Ovary (tissue), 9 donors: ENCODE data around the gene MAFG. TPM values are rescaled to one million over a fixed set of nuclear protein-coding genes. Genes with fewer than 3 reads are reported as not detected.

ENCODE experiments used
- DNase-seq, 5 donors: peaks; one replicate each; pipeline ENCODE4 v3.0.0-alpha.2; 2019 to 2020
- H3K27ac ChIP-seq, 2 donors: fragments of 200-600 bp; one replicate each; pipeline versions ENCODE4 v1.5.1 to v1.8.0; 2019 to 2022
- H3K27me3 ChIP-seq: fragments of 200-600 bp; one replicate; pipeline ENCODE4 v1.8.0; 2022
- H3K36me3 ChIP-seq: fragments of 200-600 bp; sonication (generic); one replicate; pipeline ENCODE4 v1.5.1; 2019
- H3K4me1 ChIP-seq: one replicate; pipeline ENCODE4 v1.8.1; 2013; ENCODE audit warnings: mild to moderate bottlenecking, moderate library complexity; ENCODE audit not compliant: insufficient read depth
- H3K4me3 ChIP-seq: fragments of 200-600 bp; sonication (generic); one replicate; pipeline ENCODE4 v1.5.1; 2017
- H3K9me3 ChIP-seq, 2 donors: fragments of 200-600 bp in 1 of 2; sonication (generic) in 1 of 2; one replicate each; pipeline versions ENCODE4 v1.5.1 to v1.8.1; 2013 to 2019; ENCODE audit warnings: mild to moderate bottlenecking in 1 of 2, moderate library complexity in 1 of 2
- EP300 ChIP-seq: sonication (generic); formaldehyde crosslinking; IDR thresholded peaks from one replicate; pipeline ENCODE4 v1.6.1; 2017; ENCODE audit warnings: antibody characterized with exemption
- POLR2A ChIP-seq: fragments of 450-650 bp; IDR thresholded peaks from one replicate; pipeline ENCODE4 v1.6.1; 2017; ENCODE audit warnings: antibody characterized with exemption, mild to moderate bottlenecking, moderate library complexity
- WGBS, 3 donors: extraction: QIAGEN DNeasy Blood & Tissue Kit in 1 of 3; methylation state at CpG; one replicate each; pipeline versions ENCODE4 v1.1.5 to v1.1.7; 2013 to 2017; 5-methylcytosine and 5-hydroxymethylcytosine counted together
- intact Hi-C, 4 donors: fragments of 100-400 bp; cut with DNase I; formaldehyde crosslinking; loops; one replicate each; pipeline versions ENCODE4 v1.11.0 to v1.15.1; 2022 to 2023
- polyA plus RNA-seq, 2 donors: library from polyadenylated mRNA; stranded (reverse); fragments of 200-250 nt in 1 of 2; fragments of 350-450 nt in 1 of 2; fragmentation: Illumina TruSeq in 1 of 2; extraction: RNeasy Lipid Tissue Mini Kit (QIAGEN cat#74804) in 1 of 2; gene quantifications; one replicate each; pipeline ENCODE4 v1.2.3, GENCODE V29; 2013 to 2014
- total RNA-seq, 7 donors: library from RNA; depleted of rRNA in 2 of 7; stranded (reverse); fragments of >200 nt in 2 of 7; fragmentation: NEBNext Ultra II Directional in 3 of 7; extraction: Animal tissue kit (Norgen Biotek cat#: 25700) in 3 of 7; gene quantifications; one replicate each; pipeline versions ENCODE4 v1.1.0 to v1.2.4, GENCODE V29; 2016 to 2023
- TF ChIP-seq, protein P1 (sequence below), 3 donors: fragments of 450-650 bp in 2 of 3; fragments of 200-600 bp in 1 of 3; IDR thresholded peaks; one replicate each; pipeline versions ENCODE4 v1.5.1 to v1.8.0; 2016 to 2022; ENCODE audit warnings: antibody characterized with exemption in 3 of 3, mild to moderate bottlenecking in 1 of 3
- donor health status: DM: no; HTN: no; CAD: no; lungs with moderate emphysema.
- donor health status: DM: no; HTN: no; CAD: no.
- donor health status: Bipolar disorder and iron deficiency.
- donor health status: DM: yes; HTN: yes; CAD: no.
- donor health status: DM: no; HTN: no; CAD: no.
- donor health status: DM: yes; HTN: yes; CAD: no.

The MAFG gene
- total and polyA plus RNA-seq, 9 donors: 9.5 to 21.1 (median 13.9) TPM

DNA sequence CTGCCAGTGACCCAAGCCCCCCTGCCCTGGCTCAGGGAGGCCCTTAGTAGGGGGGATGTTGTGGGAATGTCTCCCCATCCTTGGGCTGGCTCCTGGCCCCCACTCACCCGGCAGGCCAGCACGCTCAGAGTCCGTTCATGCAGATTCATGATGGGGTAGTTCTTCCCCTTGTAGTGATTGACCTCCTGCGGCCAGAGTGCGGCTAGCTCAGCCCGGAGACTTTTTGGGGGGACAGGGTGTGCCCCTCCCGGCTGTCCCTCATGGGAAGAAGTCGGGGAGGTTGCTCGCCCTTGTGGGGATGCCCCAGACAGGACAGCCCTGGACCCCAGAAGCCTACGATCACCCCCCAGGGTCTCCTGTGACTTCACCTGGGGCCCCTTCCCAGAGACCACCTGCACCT, 21.5 kb downstream of the MAFG start:
- H3K36me3 ChIP-seq: no peaks in the 10 kb centered on the region
- WGBS, 3 donors: 91 to 94% (median 93%) methylated on average over 10 of the region's 10 CpGs
- TF ChIP-seq, protein P1, sequence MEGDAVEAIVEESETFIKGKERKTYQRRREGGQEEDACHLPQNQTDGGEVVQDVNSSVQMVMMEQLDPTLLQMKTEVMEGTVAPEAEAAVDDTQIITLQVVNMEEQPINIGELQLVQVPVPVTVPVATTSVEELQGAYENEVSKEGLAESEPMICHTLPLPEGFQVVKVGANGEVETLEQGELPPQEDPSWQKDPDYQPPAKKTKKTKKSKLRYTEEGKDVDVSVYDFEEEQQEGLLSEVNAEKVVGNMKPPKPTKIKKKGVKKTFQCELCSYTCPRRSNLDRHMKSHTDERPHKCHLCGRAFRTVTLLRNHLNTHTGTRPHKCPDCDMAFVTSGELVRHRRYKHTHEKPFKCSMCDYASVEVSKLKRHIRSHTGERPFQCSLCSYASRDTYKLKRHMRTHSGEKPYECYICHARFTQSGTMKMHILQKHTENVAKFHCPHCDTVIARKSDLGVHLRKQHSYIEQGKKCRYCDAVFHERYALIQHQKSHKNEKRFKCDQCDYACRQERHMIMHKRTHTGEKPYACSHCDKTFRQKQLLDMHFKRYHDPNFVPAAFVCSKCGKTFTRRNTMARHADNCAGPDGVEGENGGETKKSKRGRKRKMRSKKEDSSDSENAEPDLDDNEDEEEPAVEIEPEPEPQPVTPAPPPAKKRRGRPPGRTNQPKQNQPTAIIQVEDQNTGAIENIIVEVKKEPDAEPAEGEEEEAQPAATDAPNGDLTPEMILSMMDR (IDR thresholded peaks at IDR 0.05): no peak
- no peak for TF ChIP-seq POLR2A
- TF ChIP-seq EP300: no peak
- intact Hi-C loops: no loop called here
- no peaks in the 10 kb centered on the region for H3K9me3 ChIP-seq
- H3K27ac ChIP-seq: no peak overlapping the region
- peak in 1 of 5 donors; percentile 19 for DNase-seq
- H3K27me3 ChIP-seq: no peaks in the 10 kb centered on the region
- no peak overlapping the region for H3K4me3 ChIP-seq
- peaks cover 2% of the 10 kb centered on the region for H3K4me1 ChIP-seq

DNA sequence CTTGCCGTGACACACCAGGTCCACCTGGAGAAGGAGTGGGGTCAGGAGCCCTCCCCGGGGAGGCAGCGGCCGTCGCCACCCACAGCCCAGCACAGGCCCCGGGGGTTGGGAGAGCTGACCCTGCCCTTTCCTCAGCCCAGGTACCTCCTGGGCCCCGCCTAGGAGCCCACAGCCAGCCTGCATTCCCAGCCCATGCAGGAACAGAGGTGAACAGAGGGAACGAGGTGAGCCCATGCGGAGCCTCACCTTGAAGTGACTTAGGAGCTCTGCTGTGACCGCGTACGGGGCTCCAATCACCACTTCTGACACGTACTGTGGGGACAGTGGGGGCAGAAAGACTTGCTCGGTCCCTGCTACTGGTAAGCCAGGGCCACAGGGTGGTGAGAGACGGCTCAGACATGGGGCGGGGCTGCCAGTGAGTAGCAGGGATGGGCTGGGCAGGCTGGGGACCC, 22.1 kb downstream of the MAFG start:
- Histone ChIP-seq H3K4me3 (no peak overlapping the region), H3K27ac (no peak overlapping the region), H3K36me3 (no peaks in the 10 kb centered on the region), H3K4me1 (peaks cover 2% of the 10 kb centered on the region), H3K9me3 (no peaks in the 10 kb centered on the region), H3K27me3 (no peaks in the 10 kb centered on the region)
- 90 to 96% (median 92%) methylated on average over 16 of the region's 16 CpGs for WGBS, 3 donors
- DNase-seq: no peak
- TF ChIP-seq POLR2A: no peak
- TF ChIP-seq, protein P1 (IDR thresholded peaks at IDR 0.05): no peak
- intact Hi-C loops: no loop called here

DNA sequence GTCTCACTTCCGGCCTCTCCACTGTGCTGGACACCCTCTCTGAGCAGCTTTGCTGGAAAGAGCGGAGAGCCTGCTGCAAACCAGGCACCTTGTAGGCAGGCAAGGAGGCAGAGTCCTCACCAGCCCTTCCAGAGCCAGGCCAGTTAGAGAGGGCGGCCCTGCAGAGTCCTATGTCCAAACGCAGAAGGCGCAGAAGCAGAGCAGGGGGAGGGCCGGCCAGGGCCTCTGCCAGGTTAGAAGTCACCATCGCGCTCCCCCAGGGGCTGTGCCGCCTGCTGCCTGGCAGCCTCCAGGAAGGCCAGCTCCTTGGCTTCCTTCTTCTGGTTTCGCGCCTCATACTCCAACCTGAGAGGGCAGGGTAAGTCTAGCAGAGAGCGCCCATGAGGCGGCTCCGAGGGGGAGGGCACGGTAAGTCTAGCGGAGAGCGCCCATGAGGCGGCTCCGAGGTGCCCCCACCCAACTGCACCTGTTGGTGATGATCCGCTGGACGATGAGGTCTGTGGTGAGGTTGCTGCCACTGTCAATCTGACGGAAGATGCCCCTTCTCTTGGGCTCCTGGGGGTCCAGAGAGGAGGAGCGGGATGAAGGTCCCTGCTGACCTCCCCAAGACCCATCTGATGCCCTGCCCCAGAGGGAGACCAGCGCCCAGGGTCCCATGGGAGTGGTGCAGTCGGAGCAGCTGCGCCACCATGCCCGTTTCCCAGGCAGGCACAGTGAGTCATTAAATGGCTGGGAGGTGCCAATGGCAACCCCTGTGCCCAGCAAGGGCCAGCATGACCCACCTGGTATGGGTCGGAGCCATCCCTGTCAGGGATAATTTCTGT, 22.7 kb downstream of the MAFG start:
- Histone ChIP-seq H3K27me3 (no peaks in the 10 kb centered on the region), H3K9me3 (no peaks in the 10 kb centered on the region), H3K36me3 (no peaks in the 10 kb centered on the region), H3K4me1 (peaks cover 2% of the 10 kb centered on the region), H3K4me3 (no peak overlapping the region), H3K27ac (no peak overlapping the region)
- no peak for TF ChIP-seq POLR2A
- TF ChIP-seq, protein P1 (IDR thresholded peaks at IDR 0.05): no peak
- no peak for TF ChIP-seq EP300
- WGBS, 3 donors: 86 to 92% (median 88%) methylated on average over 28 of the region's 28 CpGs
- intact Hi-C loops: no loop called here
- peak in 1 of 5 donors; percentile 18 for DNase-seq

- 85 to 95% (median 89%) methylated on average over 24 of the region's 24 CpGs for WGBS, 3 donors
These were observed 23.5 kb downstream of the MAFG start for GRCh38 chr17:81903896-81904599.

More at GRCh38 chr17:81903896-81904599, 23.5 kb downstream of the MAFG start:
- DNase-seq: peak in 1 of 5 donors; percentile 24
- no peaks in the 10 kb centered on the region for H3K27me3 ChIP-seq
- no peaks in the 10 kb centered on the region for H3K36me3 ChIP-seq
- no peak for TF ChIP-seq POLR2A
- TF ChIP-seq, protein P1 (IDR thresholded peaks at IDR 0.05): no peak
- no peak for TF ChIP-seq EP300
- H3K4me1 ChIP-seq: peaks cover 2% of the 10 kb centered on the region
- H3K4me3 ChIP-seq: no peak overlapping the region
- no peaks in the 10 kb centered on the region for H3K9me3 ChIP-seq
- no peak overlapping the region for H3K27ac ChIP-seq
- intact Hi-C loops: no loop called here
